ENCODE results near the gene ATP6V0C. TPM values are rescaled to one million over a fixed set of nuclear protein-coding genes. Genes with fewer than 3 reads are reported as not detected.
"Not testable (repeated sequence)": the region's sequence is repeated elsewhere in the genome, so short reads cannot be mapped to it uniquely, and the experiment has no call there.

The ATP6V0C gene
- polyA plus RNA-seq, 4 donors = 74.5 to 298 (median 143) TPM

GRCh38 chr16:2568573-2568972 is 54.8 kb downstream of the ATP6V0C start:
- not testable (repeated sequence) for DNase-seq; H3K36me3 ChIP-seq (ENCODE audit: control insufficient read depth in 3 of 3, insufficient read depth in 2 of 3, low read depth in 1 of 3, low read length in 3 of 3); H3K27me3 ChIP-seq (ENCODE audit: control insufficient read depth in 3 of 3, insufficient read depth in 3 of 3, low read length in 3 of 3); H3K27ac ChIP-seq (ENCODE audit: low read depth in 1 of 3, low read length in 2 of 3); H3K9me3 ChIP-seq (ENCODE audit: control insufficient read depth in 2 of 2, insufficient read depth in 1 of 2, low read depth in 1 of 2, low read length in 1 of 2); H3K4me1 ChIP-seq (ENCODE audit: control insufficient read depth in 3 of 3, insufficient read depth in 2 of 3, low read depth in 1 of 3, low read length in 2 of 3); H3K4me3 ChIP-seq (ENCODE audit: low read depth in 1 of 3, low read length in 3 of 3); FAIRE-seq
- WGBS, 3 donors = no CpG with 5 or more reads among the region's 11 CpGs

Other genes with a start within 250 kb of the ATP6V0C start
- 100 to 1,000 TPM in 3 of 4 donors, 10 to 100 TPM in 1; 91.7 to 166 (median 138) TPM for gene RNPS1, start 245.8 kb upstream of the ATP6V0C start, polyA plus RNA-seq
- 1 to 10 TPM; 1.1 to 4.7 (median 1.8) TPM for gene ABCA3, start 173.2 kb upstream of the ATP6V0C start, polyA plus RNA-seq
- gene CCNF, start 84.5 kb upstream of the ATP6V0C start, polyA plus RNA-seq = 10 to 100 TPM in 1 of 4 donors, 1 to 10 TPM in 2, under 1 TPM in 1; 0.89 to 12.4 (median 3.8) TPM
- 1 to 10 TPM in 3 of 4 donors, under 1 TPM in 1; 0.67 to 7.7 (median 3.0) TPM for gene TEDC2, start 53.8 kb upstream of the ATP6V0C start, polyA plus RNA-seq
- gene NTN3, start 42.7 kb upstream of the ATP6V0C start, polyA plus RNA-seq = under 1 TPM in 2 of 4 donors, not detected in 2; 0.04 to 0.74 TPM
- gene TBC1D24, start 38.8 kb upstream of the ATP6V0C start, polyA plus RNA-seq = 10 to 100 TPM in 1 of 4 donors, 1 to 10 TPM in 2, under 1 TPM in 1; 0.81 to 12.6 (median 3.2) TPM
- 100 to 1,000 TPM in 1 of 4 donors, 10 to 100 TPM in 3; 26.7 to 120 (median 36.0) TPM for gene AMDHD2, start 6.4 kb downstream of the ATP6V0C start, polyA plus RNA-seq
- gene CEMP1, start 17.5 kb downstream of the ATP6V0C start, polyA plus RNA-seq = 10 to 100 TPM in 1 of 4 donors, 1 to 10 TPM in 1, under 1 TPM in 2; 0.66 to 23.1 (median 1.1) TPM
- gene PDPK1, start 24.1 kb downstream of the ATP6V0C start, polyA plus RNA-seq = 10 to 100 TPM; 22.2 to 48.9 (median 32.2) TPM
- 10 to 100 TPM; 19.0 to 41.2 (median 29.9) TPM for gene KCTD5, start 168.6 kb downstream of the ATP6V0C start, polyA plus RNA-seq
- gene PRSS27, start 206.3 kb downstream of the ATP6V0C start, polyA plus RNA-seq = 1 to 10 TPM in 1 of 4 donors, under 1 TPM in 1, not detected in 2; 0.65 to 1.3 TPM
- gene SRRM2, start 238.7 kb downstream of the ATP6V0C start, polyA plus RNA-seq = 100 to 1,000 TPM; 329 to 655 (median 496) TPM

Data from small intestine (tissue), 7 donors.